ENCODE results near the gene MAP7D3. TPM values are rescaled to one million over a fixed set of nuclear protein-coding genes. Genes with fewer than 3 reads are reported as not detected.

MAP7D3 gene
- total and polyA plus RNA-seq, 12 donors = 5.9 to 14.9 (median 7.9) TPM

GRCh38 chrX:136194536-136194935 lies 56.7 kb downstream of the MAP7D3 start:
- H3K36me3 ChIP-seq (replicated peaks in 1 of 2) = no peaks in the 10 kb centered on the region
- H3K4me3 ChIP-seq = no peak overlapping the region
- H3K4me1 ChIP-seq (replicated peaks in 1 of 2) = peaks cover 0 to 18% of the 10 kb centered on the region in 2 donors
- WGBS, 4 donors = 65 to 100% (median 83%) methylated on average over 2 of the region's 2 CpGs
- intact Hi-C loops (cut with DNase I) = no loop called here
- no peak for DNase-seq
- no peaks in the 10 kb centered on the region for H3K27me3 ChIP-seq
- TF ChIP-seq POLR2A (IDR thresholded peaks at IDR 0.05) (no peak), CTCF (IDR thresholded peaks at IDR 0.05) (no peak)
- H3K9me3 ChIP-seq (replicated peaks in 1 of 3) = no peaks in the 10 kb centered on the region
- H3K27ac ChIP-seq = no peak overlapping the region

DNA sequence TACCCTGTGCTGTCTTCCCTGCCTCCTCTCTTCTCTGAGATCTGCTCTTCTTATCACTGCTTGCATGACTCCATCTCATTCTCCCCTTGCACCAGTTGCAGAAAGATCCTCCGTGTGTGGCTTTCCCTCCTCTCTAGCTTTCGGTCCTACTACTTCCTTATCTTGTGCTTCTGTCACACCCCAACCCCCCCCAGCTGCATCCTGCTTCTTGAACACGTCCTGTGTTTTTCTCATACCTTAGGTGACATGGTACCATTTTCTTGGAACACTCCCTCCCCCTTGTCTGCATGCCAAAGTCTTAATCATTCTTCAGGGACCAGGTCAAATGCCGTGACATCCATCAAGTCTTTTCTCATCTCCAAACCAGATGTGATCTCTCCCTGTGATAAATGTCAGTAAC lies 57.4 kb downstream of the MAP7D3 start:
- intact Hi-C loops (cut with DNase I) = no loop called here

GRCh38 chrX:136192839-136193414 lies 58.3 kb downstream of the MAP7D3 start:
- Histone ChIP-seq H3K4me1 (replicated peaks in 1 of 2) (peaks cover 0 to 18% of the 10 kb centered on the region in 2 donors), H3K4me3 (no peak overlapping the region), H3K27ac (peak overlapping the region in 2 of 5 donors; percentile 49 to 65), H3K27me3 (no peaks in the 10 kb centered on the region), H3K36me3 (replicated peaks in 1 of 2) (no peaks in the 10 kb centered on the region), H3K9me3 (replicated peaks in 1 of 3) (no peaks in the 10 kb centered on the region)
- WGBS, 4 donors = 24 to 57% (median 48%) methylated on average over 3 of the region's 3 CpGs
- intact Hi-C loops (cut with DNase I) = no loop called here
- DNase-seq = no peak
- no peak for TF ChIP-seq POLR2A (IDR thresholded peaks at IDR 0.05)
- TF ChIP-seq CTCF (IDR thresholded peaks at IDR 0.05) = no peak

More for the DNA sequence above, 57.4 kb downstream of the MAP7D3 start:
- peak overlapping the region in 1 of 5 donors; percentile 65 for H3K27ac ChIP-seq
- H3K4me3 ChIP-seq = no peak overlapping the region
- H3K36me3 ChIP-seq (replicated peaks in 1 of 2) = no peaks in the 10 kb centered on the region
- H3K4me1 ChIP-seq (replicated peaks in 1 of 2) = peaks cover 0 to 18% of the 10 kb centered on the region in 2 donors
- DNase-seq = no peak
- WGBS, 4 donors = 44 to 55% (median 47%) methylated on average over 4 of the region's 4 CpGs
- H3K27me3 ChIP-seq = no peaks in the 10 kb centered on the region
- H3K9me3 ChIP-seq (replicated peaks in 1 of 3) = no peaks in the 10 kb centered on the region
- no peak for TF ChIP-seq POLR2A (IDR thresholded peaks at IDR 0.05)
- TF ChIP-seq CTCF (IDR thresholded peaks at IDR 0.05) = no peak

DNA sequence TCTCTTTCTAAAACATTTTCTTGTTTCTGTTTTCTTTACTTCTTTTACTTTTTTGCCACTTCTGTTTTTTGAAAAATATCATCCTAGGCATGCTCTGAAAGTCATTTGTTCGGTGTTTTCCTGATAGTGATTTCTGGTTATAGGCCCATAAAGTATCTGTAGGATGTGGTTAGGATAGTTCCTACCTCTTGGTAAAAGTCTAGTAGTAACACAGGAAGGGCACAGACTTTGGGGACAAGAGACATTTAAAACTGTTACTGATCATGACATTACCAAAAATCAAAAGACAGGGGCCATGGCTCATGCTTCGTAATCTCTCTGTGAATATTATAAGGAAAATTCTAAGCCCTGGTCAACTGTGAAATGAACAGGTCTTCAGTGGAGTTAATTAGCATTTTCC lies 59.1 kb downstream of the MAP7D3 start:
- Histone ChIP-seq H3K27me3 (no peaks in the 10 kb centered on the region), H3K4me3 (no peak overlapping the region), H3K4me1 (replicated peaks in 1 of 2) (peaks cover 0 to 18% of the 10 kb centered on the region in 2 donors), H3K27ac (peak overlapping the region in 2 of 5 donors; percentile 21 to 49), H3K36me3 (replicated peaks in 1 of 2) (no peaks in the 10 kb centered on the region), H3K9me3 (replicated peaks in 1 of 3) (no peaks in the 10 kb centered on the region)
- TF ChIP-seq CTCF (IDR thresholded peaks at IDR 0.05) (no peak), POLR2A (IDR thresholded peaks at IDR 0.05) (no peak)
- intact Hi-C loops (cut with DNase I) = no loop called here
- WGBS, 4 donors = 64 to 85% (median 70%) methylated on average over 2 of the region's 2 CpGs
- no peak for DNase-seq
